ENCODE results near the gene CNST.

DNA sequence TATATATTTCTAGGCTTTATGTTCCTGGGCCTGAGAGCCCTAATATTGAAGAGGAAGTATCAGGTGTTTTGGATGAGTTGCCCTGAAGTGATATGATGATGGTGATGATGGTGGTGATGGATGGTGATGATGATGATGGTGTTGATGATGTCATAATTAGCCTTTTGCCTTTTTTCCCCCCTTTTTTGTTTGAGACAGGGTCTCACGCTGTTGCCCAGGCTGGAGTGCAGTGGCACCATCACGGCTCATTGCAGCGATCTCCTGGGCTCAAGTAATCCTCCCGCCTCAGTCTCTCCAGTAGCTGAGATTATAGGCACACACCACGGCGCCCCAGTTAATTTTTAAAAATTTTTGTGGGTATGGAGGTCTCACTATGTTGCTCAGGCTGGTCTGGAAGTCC, 76.5 kb downstream of the CNST start:
- TF ChIP-seq KDM5A (IDR thresholded peaks at IDR 0.05; ENCODE audit: borderline replicate concordance, low read length) (no peak), MTF2 (CRISPR knock-in tag; IDR thresholded peaks at IDR 0.05; ENCODE audit: borderline replicate concordance) (no peak), U2AF1 (optimal IDR thresholded peaks at IDR 0.05; ENCODE audit: low read depth, low read length) (no peak), MTA3 (CRISPR knock-in tag; IDR thresholded peaks at IDR 0.05) (no peak)
- TF ChIP-seq, protein P1, sequence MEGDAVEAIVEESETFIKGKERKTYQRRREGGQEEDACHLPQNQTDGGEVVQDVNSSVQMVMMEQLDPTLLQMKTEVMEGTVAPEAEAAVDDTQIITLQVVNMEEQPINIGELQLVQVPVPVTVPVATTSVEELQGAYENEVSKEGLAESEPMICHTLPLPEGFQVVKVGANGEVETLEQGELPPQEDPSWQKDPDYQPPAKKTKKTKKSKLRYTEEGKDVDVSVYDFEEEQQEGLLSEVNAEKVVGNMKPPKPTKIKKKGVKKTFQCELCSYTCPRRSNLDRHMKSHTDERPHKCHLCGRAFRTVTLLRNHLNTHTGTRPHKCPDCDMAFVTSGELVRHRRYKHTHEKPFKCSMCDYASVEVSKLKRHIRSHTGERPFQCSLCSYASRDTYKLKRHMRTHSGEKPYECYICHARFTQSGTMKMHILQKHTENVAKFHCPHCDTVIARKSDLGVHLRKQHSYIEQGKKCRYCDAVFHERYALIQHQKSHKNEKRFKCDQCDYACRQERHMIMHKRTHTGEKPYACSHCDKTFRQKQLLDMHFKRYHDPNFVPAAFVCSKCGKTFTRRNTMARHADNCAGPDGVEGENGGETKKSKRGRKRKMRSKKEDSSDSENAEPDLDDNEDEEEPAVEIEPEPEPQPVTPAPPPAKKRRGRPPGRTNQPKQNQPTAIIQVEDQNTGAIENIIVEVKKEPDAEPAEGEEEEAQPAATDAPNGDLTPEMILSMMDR (CRISPR knock-in tag; IDR thresholded peaks at IDR 0.05) = no peak

All from HepG2 (cell line).